OCI-LY1 (cell line): Measurements from ENCODE around the gene RMND5A.

Source experiments
- H2AFZ ChIP-seq: fragments of 200-600 bp; sonication (generic), shearing (Covaris generic); 2 replicates; pipeline ENCODE4 v1.6.0; 2014; ENCODE audit warnings: antibody characterized with exemption, mild to moderate bottlenecking, low read length
- H3F3A ChIP-seq: fragments of 200-600 bp; sonication (generic), shearing (Covaris generic); 2 replicates; pipeline ENCODE4 v1.6.0; 2014; ENCODE audit warnings: mild to moderate bottlenecking, antibody characterized with exemption, low read length, moderate library complexity; ENCODE audit not compliant: insufficient read depth
- H3K27ac ChIP-seq: fragments of 200-600 bp; sonication (generic); 2 replicates; pipeline ENCODE4 v1.5.1; 2014; ENCODE audit warnings: low read length, mixed run types, mild to moderate bottlenecking, low read depth; ENCODE audit not compliant: poor library complexity, severe bottlenecking
- H3K27me3 ChIP-seq: fragments of 200-600 bp; sonication (generic); 2 replicates; pipeline ENCODE4 v1.6.0; 2014; ENCODE audit warnings: antibody characterized with exemption, mild to moderate bottlenecking, low read length, moderate library complexity; ENCODE audit not compliant: insufficient read depth
- H3K36me3 ChIP-seq: fragments of 200-600 bp; sonication (generic); 2 replicates; pipeline ENCODE4 v1.6.1; 2014; ENCODE audit warnings: mild to moderate bottlenecking, antibody characterized with exemption, low read length, moderate library complexity, mixed read lengths; ENCODE audit not compliant: insufficient read depth
- H3K4me1 ChIP-seq: fragments of 200-600 bp; sonication (generic); 2 replicates; pipeline ENCODE4 v1.5.1; 2014; ENCODE audit warnings: mild to moderate bottlenecking, low read length, moderate library complexity; ENCODE audit not compliant: insufficient read depth, severe bottlenecking
- H3K4me2 ChIP-seq: fragments of 200-600 bp; sonication (generic), shearing (Covaris generic); 2 replicates; pipeline ENCODE4 v1.6.1; 2014; ENCODE audit warnings: low read length
- H3K4me3 ChIP-seq: fragments of 200-600 bp; sonication (generic); 2 replicates; pipeline ENCODE4 v1.5.1; 2014; ENCODE audit warnings: low read length, low read depth, mild to moderate bottlenecking, mixed read lengths; ENCODE audit not compliant: poor library complexity, severe bottlenecking
- H3K79me2 ChIP-seq: fragments of 200-600 bp; shearing (Covaris generic); 2 replicates; pipeline ENCODE4 v1.6.1; 2016; ENCODE audit warnings: mixed run types, low read length, mixed read lengths; ENCODE audit not compliant: insufficient read depth
- H3K9ac ChIP-seq: fragments of 200-600 bp; sonication (generic), shearing (Covaris generic); 2 replicates; pipeline ENCODE4 v1.6.1; 2014; ENCODE audit warnings: mild to moderate bottlenecking, low read length, mixed read lengths
- H3K9me2 ChIP-seq: fragments of 200-600 bp; sonication (generic), shearing (Covaris generic); 2 replicates; pipeline ENCODE4 v1.6.1; 2014; ENCODE audit warnings: low read depth, mild to moderate bottlenecking, low read length, mixed read lengths
- H3K9me3 ChIP-seq: fragments of 200-600 bp; shearing (Covaris generic); 2 replicates; pipeline ENCODE4 v1.6.1; 2014; ENCODE audit warnings: low read length, mixed read lengths
- H4K20me1 ChIP-seq: fragments of 200-600 bp; sonication (generic), shearing (Covaris generic); 2 replicates; pipeline ENCODE4 v1.6.0; 2016; ENCODE audit warnings: mild to moderate bottlenecking, low read length; ENCODE audit not compliant: insufficient read depth
- CTCF ChIP-seq: fragments of 200-600 bp; sonication (generic), shearing (Covaris generic); IDR thresholded peaks from 2 replicates; pipeline ENCODE4 v1.5.1; 2017; ENCODE audit warnings: mild to moderate bottlenecking, antibody characterized with exemption, low read length, moderate library complexity, mixed read lengths
- EZH2 ChIP-seq: fragments of 200-600 bp; sonication (generic), shearing (Covaris generic); IDR thresholded peaks from 2 replicates; pipeline ENCODE4 v1.8.0; 2017; ENCODE audit warnings: borderline replicate concordance, mixed run types, mild to moderate bottlenecking, antibody characterized with exemption, low read length, moderate library complexity, mixed read lengths

RMND5A gene

GRCh38 chr2:86769838-86770237 lies 49.7 kb downstream of the RMND5A start:
- no peak overlapping the region for H3K4me3 ChIP-seq
- H3K27me3 ChIP-seq, result no peaks in the 10 kb centered on the region
- H3K4me2 ChIP-seq, result no peak overlapping the region
- H3K9me3 ChIP-seq, result no peaks in the 10 kb centered on the region
- H3F3A ChIP-seq, result no peaks in the 10 kb centered on the region
- TF ChIP-seq CTCF (no peak), EZH2 (no peak)
- no peaks in the 10 kb centered on the region for H3K79me2 ChIP-seq
- no peaks in the 10 kb centered on the region for H3K9me2 ChIP-seq
- H4K20me1 ChIP-seq, result no peaks in the 10 kb centered on the region
- H3K27ac ChIP-seq, result no peak overlapping the region
- no peak overlapping the region for H3K9ac ChIP-seq
- no peak overlapping the region for H2AFZ ChIP-seq
- no peaks in the 10 kb centered on the region for H3K4me1 ChIP-seq
- H3K36me3 ChIP-seq, result peaks cover 87% of the 10 kb centered on the region; the same call in 1 of the 2 replicates

GRCh38 chr2:86770816-86771301 lies 50.8 kb downstream of the RMND5A start:
- no peaks in the 10 kb centered on the region for H4K20me1 ChIP-seq

GRCh38 chr2:86772611-86773010 lies 52.5 kb downstream of the RMND5A start:
- Histone ChIP-seq H3K4me1 (no peaks in the 10 kb centered on the region), H4K20me1 (no peaks in the 10 kb centered on the region), H3K36me3 (peaks cover 74% of the 10 kb centered on the region; the same call in 1 of the 2 replicates), H3K9me3 (no peaks in the 10 kb centered on the region), H2AFZ (no peak overlapping the region), H3K27ac (no peak overlapping the region), H3K4me2 (no peak overlapping the region), H3K79me2 (no peaks in the 10 kb centered on the region), H3K9me2 (no peaks in the 10 kb centered on the region), H3K27me3 (no peaks in the 10 kb centered on the region), H3K9ac (no peak overlapping the region), H3K4me3 (no peak overlapping the region), H3F3A (no peaks in the 10 kb centered on the region)
- no peak for TF ChIP-seq EZH2
- no peak for TF ChIP-seq CTCF

More at GRCh38 chr2:86770816-86771301, 50.8 kb downstream of the RMND5A start:
- no peaks in the 10 kb centered on the region for H3K9me2 ChIP-seq
- no peak overlapping the region for H3K4me2 ChIP-seq
- no peaks in the 10 kb centered on the region for H3K9me3 ChIP-seq
- H3K4me3 ChIP-seq, result no peak overlapping the region
- H3K27ac ChIP-seq, result no peak overlapping the region
- no peaks in the 10 kb centered on the region for H3K4me1 ChIP-seq
- no peak overlapping the region for H2AFZ ChIP-seq
- no peaks in the 10 kb centered on the region for H3F3A ChIP-seq
- H3K9ac ChIP-seq, result no peak overlapping the region
- H3K36me3 ChIP-seq, result peaks cover 85% of the 10 kb centered on the region; the same call in 1 of the 2 replicates
- TF ChIP-seq CTCF (no peak), EZH2 (no peak)
- H3K27me3 ChIP-seq, result no peaks in the 10 kb centered on the region
- H3K79me2 ChIP-seq, result no peaks in the 10 kb centered on the region
